GM23338 (cell line): ENCODE data around the gene TOLLIP.

ENCODE experiments used
- CREB1 ChIP-seq: fragments of 250-450 bp; sonication (Bioruptor Pico); IDR thresholded peaks from 2 replicates; pipeline ENCODE4 v1.5.0; 2020; ENCODE audit warnings: low read depth, mild to moderate bottlenecking, moderate library complexity
- ETS1 ChIP-seq: IDR thresholded peaks from 2 replicates; pipeline ENCODE4 v1.6.1; 2016; ENCODE audit warnings: antibody characterized with exemption
- EZH2 ChIP-seq: fragments of 200-600 bp; sonication (generic); IDR thresholded peaks from one replicate; pipeline ENCODE4 v1.8.0; 2017; ENCODE audit warnings: antibody characterized with exemption, mild to moderate bottlenecking, low read depth; ENCODE audit not compliant: unreplicated experiment
- EZH2phosphoT487 ChIP-seq: fragments of 200-600 bp; sonication (generic); IDR thresholded peaks from one replicate; pipeline ENCODE4 v1.8.1; 2018; ENCODE audit warnings: antibody characterized with exemption; ENCODE audit not compliant: unreplicated experiment
- JUNB ChIP-seq: IDR thresholded peaks from one replicate; pipeline ENCODE4 v1.6.1; 2016; ENCODE audit warnings: antibody characterized with exemption; ENCODE audit not compliant: unreplicated experiment
- NANOG ChIP-seq: IDR thresholded peaks from 2 replicates; pipeline ENCODE4 v1.6.1; 2016; ENCODE audit warnings: antibody characterized with exemption, borderline replicate concordance
- POLR2AphosphoS5 ChIP-seq: IDR thresholded peaks from 2 replicates; pipeline ENCODE4 v1.6.1; 2016; ENCODE audit warnings: antibody characterized with exemption, low read depth
- REST ChIP-seq: IDR thresholded peaks from one replicate; pipeline ENCODE4 v1.6.1; 2018; ENCODE audit warnings: antibody characterized with exemption; ENCODE audit not compliant: unreplicated experiment
- ZNF331 ChIP-seq: fragments of 250-450 bp; sonication (Bioruptor Pico); IDR thresholded peaks from 2 replicates; pipeline ENCODE4 v1.5.0; 2020; ENCODE audit warnings: low read depth, mild to moderate bottlenecking, moderate library complexity
- TF ChIP-seq, protein P1 (sequence below), 2 experiments: fragments of 200-600 bp in 1 of 2; sonication (generic) in 1 of 2; conservative IDR thresholded peaks; 2 replicates each; pipeline versions ENCODE4 v1.5.1 to v1.6.1; 2016 to 2017; ENCODE audit warnings: antibody characterized with exemption in 2 of 2, low read depth in 2 of 2, mild to moderate bottlenecking in 2 of 2, moderate library complexity in 1 of 2

GRCh38 chr11:1254733-1255132, 54.7 kb downstream of the TOLLIP start:
- TF ChIP-seq, protein P1, sequence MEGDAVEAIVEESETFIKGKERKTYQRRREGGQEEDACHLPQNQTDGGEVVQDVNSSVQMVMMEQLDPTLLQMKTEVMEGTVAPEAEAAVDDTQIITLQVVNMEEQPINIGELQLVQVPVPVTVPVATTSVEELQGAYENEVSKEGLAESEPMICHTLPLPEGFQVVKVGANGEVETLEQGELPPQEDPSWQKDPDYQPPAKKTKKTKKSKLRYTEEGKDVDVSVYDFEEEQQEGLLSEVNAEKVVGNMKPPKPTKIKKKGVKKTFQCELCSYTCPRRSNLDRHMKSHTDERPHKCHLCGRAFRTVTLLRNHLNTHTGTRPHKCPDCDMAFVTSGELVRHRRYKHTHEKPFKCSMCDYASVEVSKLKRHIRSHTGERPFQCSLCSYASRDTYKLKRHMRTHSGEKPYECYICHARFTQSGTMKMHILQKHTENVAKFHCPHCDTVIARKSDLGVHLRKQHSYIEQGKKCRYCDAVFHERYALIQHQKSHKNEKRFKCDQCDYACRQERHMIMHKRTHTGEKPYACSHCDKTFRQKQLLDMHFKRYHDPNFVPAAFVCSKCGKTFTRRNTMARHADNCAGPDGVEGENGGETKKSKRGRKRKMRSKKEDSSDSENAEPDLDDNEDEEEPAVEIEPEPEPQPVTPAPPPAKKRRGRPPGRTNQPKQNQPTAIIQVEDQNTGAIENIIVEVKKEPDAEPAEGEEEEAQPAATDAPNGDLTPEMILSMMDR (conservative IDR thresholded peaks at IDR 0.05; ENCODE audit: low read depth in 2 of 2) = no peak
- TF ChIP-seq EZH2 (no peak), ETS1 (no peak), EZH2phosphoT487 (no peak), POLR2AphosphoS5 (no peak), NANOG (no peak), CREB1 (CRISPR knock-in tag) (no peak), REST (no peak), JUNB (no peak), ZNF331 (no peak)
